Measurements from ENCODE around the gene FIGLA.

The FIGLA gene

GRCh38 chr2:70790136-70790828 lies at the start of gene FIGLA:
Gene FIGLA, minus strand, starts transcription at chr2:70790643. Its CDS starts 5 bp downstream, at chr2:70790638.
- no peak for DNase-seq

- DNase-seq, result no peak
These were observed 47.8 kb upstream of the FIGLA start for GRCh38 chr2:70837980-70838925.

DNA sequence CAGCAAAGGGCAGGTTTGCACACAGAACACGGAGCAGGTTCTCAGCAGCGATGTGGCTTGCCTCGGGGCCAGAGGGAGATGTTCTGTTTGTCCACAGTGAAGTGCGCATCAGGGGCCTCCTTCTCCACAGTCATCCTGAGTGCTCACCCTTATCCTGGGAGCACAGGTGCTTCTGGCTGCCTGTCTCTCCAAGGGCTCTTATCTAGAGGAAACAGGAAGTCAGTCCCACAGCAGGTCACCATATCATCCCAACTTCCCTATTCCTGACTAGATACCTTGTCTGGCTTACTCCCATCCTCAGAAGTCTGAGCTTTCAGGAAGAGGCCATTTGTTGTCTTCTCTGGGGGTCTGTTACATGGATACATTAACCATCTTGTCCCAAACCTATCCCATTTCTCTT lies 45.2 kb upstream of the FIGLA start, which contains the start of gene CD207:
Gene CD207, minus strand, starts transcription at position 174 of the 400 bp plus-strand sequence. Its CDS starts 40 bp downstream, at position 134.
- no peak for DNase-seq

GRCh38 chr2:70834881-70835280 lies 44.4 kb upstream of the FIGLA start:
- DNase-seq, result no peak

DNA sequence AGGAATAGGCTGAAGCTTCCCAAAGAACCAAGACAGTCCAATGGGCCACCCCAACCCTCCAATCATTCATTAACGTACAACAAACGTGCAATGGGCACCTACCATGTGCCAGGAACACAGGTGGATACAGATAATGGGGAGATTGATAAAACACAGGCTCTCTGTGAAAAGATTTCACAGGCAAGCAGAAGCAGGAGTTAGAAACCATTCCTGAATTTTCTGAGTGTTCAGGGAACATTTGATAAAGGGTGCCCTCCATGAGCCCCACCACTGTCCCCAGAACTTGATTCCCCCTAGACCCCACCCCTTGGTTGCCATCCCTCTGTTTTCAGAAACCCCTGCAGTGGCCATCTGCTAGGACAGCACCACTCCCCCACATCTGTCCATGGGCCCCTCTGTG lies 43.7 kb upstream of the FIGLA start:
- no peak for DNase-seq

- no peak for DNase-seq
These were observed 42.8 kb upstream of the FIGLA start for GRCh38 chr2:70833246-70833645.

- no peak for DNase-seq
These were observed 41.9 kb upstream of the FIGLA start for GRCh38 chr2:70832386-70832785.

DNA sequence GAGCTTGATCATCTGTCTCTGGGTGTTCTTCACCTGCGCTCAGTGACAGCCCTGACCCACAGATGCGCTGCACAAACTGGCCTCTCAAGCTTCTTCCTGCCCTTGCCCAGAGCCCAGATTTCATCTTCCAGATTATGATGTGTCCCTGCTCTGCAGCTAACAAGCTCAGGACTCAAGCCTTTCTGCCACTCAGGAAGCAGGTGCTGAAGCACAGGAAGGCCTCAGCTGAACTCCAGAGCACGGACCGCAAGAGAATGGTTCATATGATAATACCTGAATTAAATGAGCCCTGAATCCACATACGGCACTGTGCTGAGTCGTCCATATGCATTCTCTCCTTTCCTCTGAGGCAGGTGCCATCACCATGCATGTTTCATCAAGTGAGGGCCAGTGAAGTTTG lies 41.4 kb upstream of the FIGLA start:
- no peak for DNase-seq

GRCh38 chr2:70830366-70830765 lies 39.9 kb upstream of the FIGLA start:
- DNase-seq, result no peak

GRCh38 chr2:70829916-70830315 lies 39.5 kb upstream of the FIGLA start:
- DNase-seq, result no peak

DNA sequence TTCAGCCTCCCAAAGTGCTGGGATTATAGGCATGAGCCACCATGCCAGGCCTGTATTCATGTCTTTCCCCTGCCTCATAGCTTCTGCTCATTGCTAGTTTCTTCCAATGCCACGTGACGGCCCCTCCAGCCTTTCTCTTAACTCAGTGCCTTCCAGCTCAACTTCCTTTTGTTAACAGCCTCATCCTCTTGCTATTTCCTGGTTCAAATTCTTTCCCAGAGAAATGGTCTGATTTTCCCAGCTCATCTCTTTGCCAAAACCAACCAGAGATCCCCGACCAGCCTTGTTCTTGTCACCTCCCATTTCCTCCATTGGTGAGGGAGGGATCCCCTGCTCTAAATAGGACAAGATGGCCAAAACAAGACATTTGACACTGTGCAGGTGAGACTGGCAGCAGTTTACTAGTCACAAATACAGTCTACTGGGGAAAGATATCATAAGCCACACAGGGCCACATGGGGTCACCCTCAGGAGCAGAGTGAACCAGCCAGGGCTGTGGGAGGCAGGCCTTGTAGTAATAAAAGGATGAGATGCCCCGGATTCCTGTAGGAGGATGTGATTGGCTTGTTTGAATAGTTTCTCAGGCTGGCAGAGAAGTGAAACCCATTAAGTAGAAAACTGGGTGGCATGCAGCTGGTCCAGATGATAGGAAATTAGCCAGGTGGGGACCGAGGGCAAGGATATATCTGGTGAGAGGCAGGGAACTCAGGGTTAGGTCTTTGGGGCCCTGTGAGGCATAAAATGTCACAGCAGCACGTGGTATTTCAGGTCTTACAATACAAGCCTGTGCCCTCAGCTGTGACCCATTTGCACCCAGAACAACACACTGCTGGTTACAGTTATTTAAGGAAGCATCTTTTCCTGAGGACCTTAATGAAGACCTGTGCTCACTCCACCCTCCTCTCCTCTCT lies 38.7 kb upstream of the FIGLA start:
- no peak for DNase-seq

DNA sequence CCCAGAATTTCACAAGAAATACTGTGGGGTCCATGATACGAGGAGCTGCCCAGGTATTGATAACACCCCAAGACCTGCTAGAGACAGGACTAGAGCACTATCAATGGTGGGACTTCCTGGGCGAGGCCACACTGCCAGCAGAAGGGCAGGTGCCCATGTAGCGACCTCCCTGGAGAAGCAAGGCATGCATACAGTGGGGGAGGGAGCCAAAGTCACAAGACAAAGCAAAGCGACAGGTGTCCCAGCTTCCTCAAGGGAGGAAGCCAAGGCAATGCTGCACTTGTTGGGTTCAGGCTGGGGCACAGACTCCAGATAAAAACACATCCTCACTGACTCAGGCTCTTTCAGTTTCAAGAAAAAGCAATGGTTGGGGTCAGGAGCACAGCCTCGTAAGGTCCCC lies 37.7 kb upstream of the FIGLA start:
- DNase-seq, result no peak

- no peak for DNase-seq
These were observed 36.9 kb upstream of the FIGLA start for GRCh38 chr2:70827388-70827787.

DNA sequence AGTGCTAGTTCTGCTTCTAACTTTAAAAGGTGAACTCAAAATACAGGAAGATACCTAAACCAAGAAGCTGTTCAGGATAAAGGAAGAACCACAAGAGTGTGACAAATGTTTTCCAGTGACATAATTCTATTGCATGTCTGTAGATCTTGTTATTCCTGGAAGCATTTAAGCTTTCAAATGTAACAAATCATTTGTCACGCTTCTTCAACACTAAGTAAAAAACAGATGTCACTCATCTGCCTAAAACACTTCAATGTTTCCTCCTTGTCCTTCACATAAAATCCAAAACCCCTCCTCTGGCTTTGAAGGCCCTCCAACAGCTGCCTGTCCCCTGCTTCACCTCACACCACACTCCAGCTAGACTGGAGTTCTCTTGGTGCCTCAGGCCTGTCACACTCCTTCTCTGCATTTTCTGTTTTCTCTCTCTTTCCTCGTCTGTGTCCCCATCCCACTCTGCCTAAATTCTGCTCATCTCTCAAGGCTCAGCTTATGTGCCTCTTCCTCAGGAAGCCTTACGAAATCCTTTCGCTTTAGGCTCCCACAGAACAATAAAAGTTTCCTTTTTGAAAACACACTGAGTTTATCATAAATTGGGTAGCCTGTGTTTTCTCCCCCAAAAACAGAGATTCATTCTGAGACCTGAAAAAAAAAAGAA lies 36.4 kb upstream of the FIGLA start:
- DNase-seq, result no peak

- no peak for DNase-seq
These were observed 32.8 kb upstream of the FIGLA start for GRCh38 chr2:70823249-70823648.

GRCh38 chr2:70822843-70823242 lies 32.4 kb upstream of the FIGLA start:
- no peak for DNase-seq

GRCh38 chr2:70820499-70820898 lies 30.1 kb upstream of the FIGLA start, which contains the start of gene CLEC4F:
Gene CLEC4F, minus strand, starts transcription at chr2:70820599. Its CDS starts 76 bp downstream, at chr2:70820523.
- no peak for DNase-seq

GRCh38 chr2:70817284-70817954 lies 27.0 kb upstream of the FIGLA start:
- DNase-seq, result no peak

GRCh38 chr2:70816726-70817125 lies 26.3 kb upstream of the FIGLA start:
- DNase-seq, result no peak

DNA sequence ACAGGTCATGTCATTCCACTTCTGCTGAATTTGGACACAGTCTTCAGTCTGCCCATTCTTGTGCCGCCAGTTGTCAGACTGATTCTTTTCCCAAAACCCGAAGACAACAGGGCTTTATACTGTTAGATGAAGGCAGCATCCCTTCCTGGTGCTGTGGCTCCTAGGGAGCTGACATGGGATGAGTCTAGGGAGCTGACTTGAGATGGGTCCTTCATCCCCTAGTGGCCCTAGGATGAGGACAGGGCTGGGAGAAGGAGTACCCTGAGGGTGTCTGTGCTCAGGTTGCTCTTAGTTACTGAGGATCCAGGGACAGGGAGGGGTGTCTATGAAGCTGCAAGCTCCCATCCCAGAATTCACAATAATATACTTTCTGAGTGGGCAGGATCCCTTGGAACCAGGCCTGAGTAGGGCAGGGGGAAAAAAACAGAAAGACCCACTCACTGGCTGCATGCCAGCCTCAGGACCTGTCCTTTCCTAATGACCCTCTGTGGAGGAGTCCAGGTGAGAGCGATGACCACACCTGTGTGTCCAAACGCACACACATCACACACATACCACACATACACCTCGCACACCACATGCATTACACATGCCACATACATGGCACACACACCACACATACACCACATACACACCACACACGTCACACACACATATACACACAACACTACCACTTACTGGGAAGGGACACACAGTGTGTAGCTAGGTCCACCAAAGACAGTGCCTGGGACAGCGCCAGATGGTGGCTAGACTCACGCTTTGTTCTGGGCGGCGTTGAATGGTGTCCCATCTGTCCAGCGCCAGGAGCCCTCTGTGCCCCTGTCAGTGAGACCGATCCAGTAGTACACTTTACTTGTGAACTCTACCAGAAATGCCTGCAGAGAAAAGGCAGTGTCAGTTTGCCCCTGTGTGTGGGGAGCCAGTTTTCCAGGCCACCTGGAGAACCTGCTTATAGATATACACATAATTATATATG lies 18.8 kb upstream of the FIGLA start:
- DNase-seq, result no peak

GRCh38 chr2:70807828-70808118 lies 17.3 kb upstream of the FIGLA start:
- DNase-seq, result no peak
